GM18498 (cell line): Measurements from ENCODE around the gene GPHN.
"Not testable (repeated sequence)": the region's sequence is repeated elsewhere in the genome, so short reads cannot be mapped to it uniquely, and the experiment has no call there.

ENCODE experiments used
- ATAC-seq: cut with Tn5 transposase; IDR thresholded peaks from one replicate; pipeline ENCODE4 v1.9.1; 2021; ENCODE audit warnings: mild to moderate bottlenecking, moderate library complexity; ENCODE audit not compliant: unreplicated experiment

Gene GPHN

GRCh38 chr14:67016856-67017255, 508.9 kb downstream of the GPHN start:
- ATAC-seq, result no peak

DNA sequence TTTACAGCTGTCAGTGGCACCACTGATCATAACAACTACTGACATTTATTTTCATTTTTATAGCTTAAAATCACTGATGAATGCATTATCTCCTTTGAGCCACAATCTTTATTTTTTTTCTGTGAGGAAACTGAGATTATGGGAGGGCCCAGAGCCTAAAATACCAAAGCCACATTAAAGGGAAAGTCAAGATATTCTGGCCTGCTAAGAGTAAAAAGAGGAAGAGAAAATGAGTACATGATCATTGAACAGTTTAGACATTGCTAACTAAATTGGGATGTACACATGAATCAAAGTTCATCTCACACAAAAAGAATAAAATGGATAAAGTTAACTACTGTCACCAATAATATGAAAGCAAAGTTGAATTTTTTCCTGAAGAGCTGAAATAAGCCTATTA, 510.8 kb downstream of the GPHN start:
- no peak for ATAC-seq

DNA sequence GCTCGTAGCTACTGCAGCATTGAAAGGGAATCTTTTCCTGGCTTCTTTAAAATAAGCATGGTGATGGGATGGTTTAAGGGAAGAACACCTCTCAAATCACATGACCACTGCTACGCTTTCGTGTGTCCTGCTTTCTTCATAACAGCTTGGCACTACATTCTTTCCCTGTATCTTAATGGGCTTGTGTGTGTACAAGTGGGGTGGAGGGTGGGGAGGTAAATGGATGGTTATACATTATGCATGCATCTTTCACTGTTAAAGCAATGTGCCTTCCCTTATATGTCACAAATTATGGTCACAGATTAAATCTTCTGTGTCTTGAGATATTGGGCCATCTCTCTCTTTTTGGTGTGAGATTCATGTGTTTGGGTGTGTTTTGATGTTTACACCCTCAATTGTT, 511.8 kb downstream of the GPHN start:
- no peak for ATAC-seq

DNA sequence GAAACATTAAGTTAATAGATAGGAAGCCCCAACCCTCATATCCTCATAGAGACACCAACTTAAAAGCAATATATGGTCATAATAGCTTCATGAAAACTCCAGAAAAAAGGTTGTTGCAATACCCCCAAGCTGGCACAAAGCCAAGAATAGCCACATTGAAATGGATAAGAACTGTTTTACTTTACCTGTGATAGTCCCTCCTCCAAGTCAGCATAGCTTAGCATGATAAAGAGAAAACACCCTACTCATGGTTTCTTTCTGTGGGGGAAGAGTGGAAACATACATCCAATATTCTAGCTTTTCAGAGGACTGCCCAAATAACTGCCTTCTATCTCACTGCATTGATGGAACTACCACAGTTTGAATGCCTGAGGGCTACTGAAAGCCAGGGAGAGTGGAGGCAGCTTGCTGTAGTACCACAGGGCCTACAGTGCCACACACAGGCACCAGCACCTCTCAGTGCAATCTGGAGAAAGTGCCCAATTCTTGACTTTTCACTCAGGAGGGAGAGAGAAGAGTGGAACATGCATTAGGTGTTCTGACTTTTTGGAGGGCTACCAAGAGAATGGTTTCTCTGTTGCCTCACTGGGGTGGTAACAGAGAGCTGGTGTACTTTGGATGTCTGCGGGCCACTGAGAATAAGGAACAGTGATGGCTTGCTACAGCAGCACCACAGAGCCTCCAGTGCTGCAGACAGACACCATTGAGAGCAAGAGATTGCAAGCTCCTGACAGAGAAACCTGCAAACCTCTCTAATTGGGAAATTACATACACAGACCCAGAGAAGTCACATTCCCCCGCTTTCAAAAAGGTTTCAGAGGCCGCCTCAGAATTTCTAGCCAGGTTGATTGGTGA, 524.2 kb downstream of the GPHN start:
- ATAC-seq, result no peak

DNA sequence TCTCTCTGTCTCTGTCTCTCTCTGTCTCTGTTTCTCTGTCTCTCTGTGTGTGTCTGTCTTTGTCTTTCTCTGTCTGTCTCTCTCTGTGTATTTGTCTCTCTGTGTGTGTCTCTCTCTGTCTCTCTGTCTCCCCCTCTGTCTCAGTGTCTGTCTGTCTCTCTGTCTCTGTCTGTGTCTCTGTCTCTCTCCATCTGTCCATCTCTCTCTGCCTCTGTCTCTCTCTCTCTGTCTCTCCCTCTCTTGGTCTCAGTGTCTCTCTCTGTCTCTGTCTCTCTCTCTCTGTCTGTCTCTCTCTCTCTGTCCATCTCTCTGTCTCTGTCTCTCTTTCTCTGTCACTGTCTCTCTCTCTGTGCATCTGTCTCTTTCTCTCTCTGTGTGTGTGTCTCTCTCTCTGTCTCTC, 537.5 kb downstream of the GPHN start:
- ATAC-seq, result no peak

- ATAC-seq, result no peak
These were observed 542.9 kb downstream of the GPHN start for GRCh38 chr14:67050896-67051295.

DNA sequence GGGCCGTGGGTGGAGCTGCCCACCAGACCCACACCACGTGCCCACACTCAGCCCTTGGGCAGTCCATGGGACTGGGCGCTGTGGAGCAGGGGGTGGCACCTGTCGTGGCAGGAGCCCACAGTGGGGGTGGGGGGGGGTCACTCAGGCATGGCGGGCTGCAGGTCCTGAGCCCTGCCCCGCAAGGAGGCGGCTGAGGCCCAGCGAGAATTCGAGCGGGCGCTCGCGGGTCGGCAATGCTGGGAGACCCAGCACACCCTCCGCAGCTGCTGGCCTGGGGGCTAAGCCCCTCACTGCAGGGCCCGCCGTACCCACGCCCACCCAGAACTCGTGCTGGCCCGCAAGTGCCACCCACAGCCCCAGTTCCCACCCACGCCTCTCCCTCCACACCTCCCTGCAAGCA, 548.7 kb downstream of the GPHN start:
- no peak for ATAC-seq

DNA sequence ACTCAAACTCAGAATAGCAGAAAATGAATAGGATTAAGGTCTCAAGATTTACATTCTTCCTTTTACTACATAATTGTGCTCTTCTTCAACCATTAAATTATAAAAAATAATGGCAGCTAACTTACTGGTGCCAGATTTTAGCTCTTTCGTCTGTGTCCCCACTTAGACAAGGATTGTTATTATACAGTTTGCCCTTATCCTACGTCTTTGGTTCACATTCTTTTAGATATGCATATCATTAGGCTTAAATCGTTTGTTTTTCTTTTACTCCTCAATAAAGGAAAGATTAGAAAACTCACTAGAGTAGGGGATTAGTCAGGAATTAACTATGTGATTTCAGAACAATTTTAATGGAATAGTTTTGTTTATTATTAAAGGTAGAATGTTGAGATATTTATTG, 551.6 kb downstream of the GPHN start:
- no peak for ATAC-seq

- ATAC-seq, result no peak
These were observed 552.6 kb downstream of the GPHN start for GRCh38 chr14:67060546-67060945.

GRCh38 chr14:67067070-67067814, 559.3 kb downstream of the GPHN start:
- not testable (repeated sequence) for ATAC-seq

DNA sequence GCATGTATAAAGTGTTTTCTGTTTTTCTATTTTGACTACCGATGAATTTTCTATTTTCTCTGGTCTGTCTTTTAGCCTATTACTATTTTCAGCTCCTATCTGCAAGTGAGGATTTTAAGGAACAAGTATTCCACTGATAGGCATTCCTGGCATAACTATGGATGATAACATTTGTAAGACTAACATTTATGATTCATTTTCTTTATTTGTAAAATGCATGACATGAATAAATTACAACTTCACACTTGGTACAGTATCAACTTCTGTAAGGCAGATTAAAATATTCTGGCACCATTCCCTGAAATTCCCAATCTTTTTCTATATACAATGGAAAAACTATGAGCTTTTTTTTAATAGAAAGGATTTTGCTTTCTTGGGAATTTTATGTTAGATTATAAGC, 560.3 kb downstream of the GPHN start:
- no peak for ATAC-seq

- no peak for ATAC-seq
These were observed 563.6 kb downstream of the GPHN start for GRCh38 chr14:67071506-67071905.

GRCh38 chr14:67077921-67078320, 570.0 kb downstream of the GPHN start:
- no peak for ATAC-seq

DNA sequence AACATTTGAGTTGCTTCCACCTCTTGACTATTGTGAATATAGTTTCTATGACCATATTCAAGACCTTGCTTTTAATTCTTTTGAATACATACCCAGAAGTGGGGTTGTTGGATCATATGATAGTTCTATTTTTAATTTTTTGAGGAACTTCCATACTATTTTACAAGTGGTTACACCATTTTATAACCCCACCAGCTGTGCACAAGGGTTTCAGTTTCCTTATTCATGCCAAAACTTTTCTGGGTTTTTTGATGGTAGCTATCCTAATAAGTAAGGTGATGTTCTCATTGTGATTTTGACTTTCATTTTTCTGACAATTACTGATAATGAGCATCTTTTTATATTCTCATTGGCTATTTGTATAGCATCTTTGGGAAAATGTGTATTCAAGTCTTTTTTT, 571.9 kb downstream of the GPHN start:
- no peak for ATAC-seq

DNA sequence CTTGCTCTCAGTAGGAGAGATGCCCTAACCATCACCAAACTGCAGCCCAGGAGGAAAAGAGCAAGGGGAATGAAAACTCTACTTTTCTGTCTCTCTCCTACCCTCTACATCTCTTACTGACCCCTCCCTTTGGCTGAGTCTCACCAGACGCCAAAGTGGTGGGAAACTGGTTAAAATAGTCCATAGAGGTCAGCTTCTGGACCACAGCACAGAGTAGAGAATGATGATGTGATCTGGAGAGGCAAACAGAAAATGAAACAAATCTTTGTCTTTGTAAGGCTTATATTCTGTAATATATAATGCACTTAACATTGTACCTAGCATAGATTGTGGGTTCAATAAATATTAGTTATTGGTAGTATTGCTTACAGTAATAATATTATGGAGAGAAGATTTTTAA, 600.3 kb downstream of the GPHN start:
- ATAC-seq, result no peak

DNA sequence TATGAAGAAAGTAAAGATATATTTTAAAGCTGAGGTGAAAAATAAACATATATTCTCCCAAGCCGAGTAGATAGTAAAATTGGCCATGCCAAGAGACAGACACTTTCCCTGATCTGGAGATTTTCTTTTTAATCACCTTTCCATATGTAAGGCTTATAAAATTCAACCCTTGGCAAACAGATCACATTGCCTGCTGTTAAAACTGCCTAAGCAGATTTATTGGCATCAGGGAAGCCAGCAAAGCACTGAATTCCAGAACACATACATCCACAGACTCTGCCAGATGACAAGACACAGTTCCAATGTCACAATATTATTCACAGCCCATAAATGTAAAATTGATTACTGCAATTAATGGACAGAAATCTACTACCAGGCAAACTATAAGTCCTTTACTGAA, 603.1 kb downstream of the GPHN start:
- ATAC-seq, result no peak

GRCh38 chr14:67112344-67112743, 604.4 kb downstream of the GPHN start:
- ATAC-seq, result no peak

GRCh38 chr14:67127174-67127573, 619.2 kb downstream of the GPHN start:
- ATAC-seq, result no peak

GRCh38 chr14:67129768-67130167, 621.8 kb downstream of the GPHN start:
- ATAC-seq, result no peak

DNA sequence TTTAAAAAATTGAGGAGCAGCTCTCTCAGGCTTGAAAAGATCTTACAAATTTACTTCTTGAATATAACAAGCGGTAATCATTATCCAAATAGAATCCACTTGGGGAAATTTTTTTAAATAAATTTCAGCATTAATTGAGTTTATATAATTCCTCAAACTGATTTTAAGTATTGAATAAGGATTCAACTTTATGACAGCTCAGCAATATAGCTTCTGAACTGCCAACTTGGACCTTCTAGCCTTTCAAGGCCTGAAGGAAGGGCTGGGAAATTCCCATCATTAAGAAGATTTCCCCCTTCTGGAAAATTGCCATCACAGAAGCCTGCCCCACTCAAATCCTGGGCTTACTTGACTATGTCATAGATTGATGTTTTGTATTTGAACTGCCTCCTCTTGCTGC, 623.7 kb downstream of the GPHN start:
- no peak for ATAC-seq

GRCh38 chr14:67133144-67133543, 625.2 kb downstream of the GPHN start:
- no peak for ATAC-seq
